NK-92 treated with Interleukin-12 subunit alpha and Interleukin-12 subunit beta, amount 100 ng/mL, for 24 hours (cell line): ENCODE data around the gene TMEM89.
A peak's percentile ranks its signal among the peaks of the same experiment; 100 is the strongest.

Experiments used
- DNase-seq: peaks from one replicate; lab custom pipeline; 2025; lab: John Stamatoyannopoulos, UW

Gene TMEM89

GRCh38 chr3:48641396-48641795 lies 19.8 kb upstream of the TMEM89 start:
- DNase-seq = no peak

GRCh38 chr3:48639944-48640606 lies 18.5 kb upstream of the TMEM89 start:
- DNase-seq = no peak

DNA sequence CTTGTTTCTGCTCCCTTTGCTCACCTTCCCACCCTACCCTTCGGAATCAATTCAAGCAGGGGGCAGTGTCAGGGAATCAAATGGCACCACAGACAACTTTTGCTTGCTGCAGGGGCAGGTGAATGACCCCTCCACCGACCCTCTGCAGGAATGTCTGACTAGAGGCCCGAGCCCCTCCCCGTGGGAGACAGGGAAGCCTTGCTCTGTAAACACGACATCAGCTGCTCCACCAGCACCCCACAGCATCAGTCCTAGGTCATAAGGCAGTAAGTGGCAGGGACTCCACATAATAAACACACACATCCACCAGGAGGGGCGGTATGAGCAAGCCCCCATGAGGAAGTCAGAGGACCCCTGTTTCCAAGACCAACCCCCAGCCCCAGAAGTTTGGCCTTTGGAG lies 15.7 kb upstream of the TMEM89 start:
- DNase-seq = no peak

- no peak for DNase-seq
These were observed 14.6 kb upstream of the TMEM89 start for GRCh38 chr3:48636149-48636655.

DNA sequence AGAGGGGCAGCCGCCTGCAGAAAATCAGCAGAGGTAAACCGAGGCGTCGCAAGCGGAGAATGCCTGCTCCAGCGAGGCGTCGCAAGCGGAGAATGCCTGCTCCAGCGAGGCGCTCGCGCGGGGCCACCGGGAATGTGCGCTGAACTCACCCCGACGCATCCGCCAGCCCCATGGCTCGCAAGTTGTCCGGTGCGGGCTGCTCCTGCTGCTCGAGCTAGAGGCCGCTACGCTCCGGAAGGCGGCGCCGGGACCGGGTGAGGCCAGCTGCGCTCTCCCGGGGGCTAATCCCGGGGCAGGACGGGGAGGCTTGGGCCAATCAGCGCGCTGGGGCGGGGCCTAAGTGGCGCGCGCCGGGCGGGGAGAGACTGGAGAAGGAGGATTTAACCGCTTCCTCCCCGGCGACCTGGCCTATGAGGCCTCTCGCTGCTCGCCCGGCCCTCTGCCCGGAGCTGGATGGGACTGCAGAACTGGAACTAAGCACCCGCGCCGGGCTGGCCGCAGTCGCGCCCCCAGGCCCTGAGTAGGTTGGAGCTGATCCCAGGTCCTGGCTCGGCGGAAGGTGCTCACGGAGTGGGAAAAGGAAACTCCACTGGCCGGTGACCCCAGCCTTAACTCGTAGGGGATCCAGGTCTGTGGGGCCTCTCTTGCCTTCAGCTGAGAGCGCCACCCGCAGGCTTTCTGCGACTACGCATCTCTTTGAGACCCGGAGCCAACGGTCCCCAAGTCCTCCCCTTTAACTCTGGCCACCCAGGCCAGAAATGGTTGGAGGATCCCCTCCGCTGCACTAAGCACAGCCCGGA lies 13.9 kb upstream of the TMEM89 start, which contains the start of gene SLC26A6:
SLC26A6 (minus strand) TSS at position 240 of the 800 bp plus-strand sequence; CDS start at position 172, 68 bp downstream.
- DNase-seq = peak; percentile 84

DNA sequence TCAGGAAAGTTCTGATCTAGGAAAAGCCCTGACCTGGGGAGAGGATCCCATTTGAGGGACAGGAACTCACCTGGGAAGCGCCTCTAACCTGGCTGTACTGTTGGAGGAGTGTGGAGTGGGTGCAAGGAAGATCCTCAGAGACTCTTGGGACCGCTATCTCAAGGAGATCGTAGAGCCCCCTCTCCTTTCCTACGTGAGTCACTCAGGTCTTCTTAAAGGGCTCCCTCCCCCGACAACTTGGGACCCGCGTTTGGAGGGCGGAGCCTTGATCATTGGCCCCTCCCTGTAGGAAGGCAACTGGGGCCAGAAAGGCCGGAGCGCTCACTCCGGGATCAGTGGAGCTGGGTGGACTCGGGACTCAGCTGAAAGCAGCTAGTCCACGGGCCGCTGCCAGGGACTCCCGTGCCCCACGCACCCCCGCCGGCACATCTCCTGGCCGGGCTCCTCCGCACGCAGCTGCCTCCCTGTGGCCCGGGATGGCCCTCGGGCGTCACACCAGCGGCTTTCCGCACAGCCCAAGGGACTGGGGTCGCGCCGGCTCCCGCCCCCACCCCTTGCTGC lies 13.2 kb upstream of the TMEM89 start:
- peak; percentile 16 for DNase-seq

DNA sequence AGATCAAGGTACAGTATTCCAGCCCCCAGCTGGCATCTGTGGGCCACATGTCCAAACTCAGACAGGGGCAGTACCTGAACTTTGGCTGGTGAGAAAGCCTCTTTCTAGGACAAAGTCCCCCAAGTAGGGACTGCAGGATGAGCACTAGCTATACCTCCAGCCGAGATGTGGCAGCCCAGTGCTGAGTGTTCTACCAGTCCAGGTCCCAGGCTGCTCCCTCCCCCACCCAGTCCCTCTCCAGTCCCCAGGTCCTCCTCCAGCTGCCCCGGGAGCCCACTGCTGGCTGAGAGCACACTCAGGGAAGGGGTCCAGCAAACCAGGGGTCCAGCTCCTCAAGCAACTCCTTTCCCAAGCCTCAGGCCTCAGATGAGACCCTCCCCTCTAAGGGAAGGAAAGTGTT lies 12.2 kb upstream of the TMEM89 start:
- no peak for DNase-seq

GRCh38 chr3:48633256-48633655 lies 11.7 kb upstream of the TMEM89 start:
- DNase-seq = no peak

GRCh38 chr3:48631516-48632448 lies 10.2 kb upstream of the TMEM89 start:
- DNase-seq = no peak

DNA sequence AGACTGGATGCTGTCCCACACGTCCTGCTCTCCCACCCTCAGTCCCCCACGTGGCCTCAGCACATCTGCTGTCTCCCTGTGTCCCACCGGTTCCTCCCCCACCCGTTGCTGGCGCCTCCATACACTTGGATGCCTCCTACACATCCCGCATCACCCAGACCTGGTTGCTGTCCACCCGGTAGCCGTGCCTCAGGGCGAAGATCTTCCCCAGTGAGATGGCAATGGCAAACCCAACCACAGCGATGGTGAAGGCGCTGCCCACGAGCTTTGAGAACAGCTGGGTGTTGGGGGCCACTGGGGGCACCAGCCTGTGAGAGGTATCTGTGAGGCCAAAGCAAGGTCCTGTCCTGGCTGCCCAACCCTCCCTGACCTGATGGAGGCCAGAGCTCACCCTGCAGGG lies 9.3 kb upstream of the TMEM89 start:
- no peak for DNase-seq

GRCh38 chr3:48630407-48630806 lies 8.8 kb upstream of the TMEM89 start:
- DNase-seq = no peak

DNA sequence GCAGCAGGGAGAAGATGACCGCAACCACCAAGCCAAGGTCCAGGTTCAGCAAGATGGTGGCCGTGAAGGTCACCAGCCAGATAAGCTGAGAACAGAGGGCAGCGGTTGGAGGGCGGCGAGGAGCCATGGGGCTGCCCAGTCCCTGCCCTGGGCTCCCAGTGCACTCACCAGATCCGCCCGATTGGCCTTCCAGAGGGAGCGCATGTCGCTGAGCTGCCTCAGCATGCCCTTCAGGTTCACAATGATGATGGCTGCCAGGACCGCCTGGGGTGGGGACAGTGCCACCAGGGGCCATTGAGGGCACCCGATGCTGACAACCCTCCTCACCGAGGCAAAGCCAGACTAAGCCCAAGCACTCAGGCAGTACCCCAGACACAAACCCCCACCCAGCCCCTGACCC lies 8.3 kb upstream of the TMEM89 start:
- DNase-seq = no peak

GRCh38 chr3:48628277-48629017 lies 6.9 kb upstream of the TMEM89 start:
- no peak for DNase-seq

DNA sequence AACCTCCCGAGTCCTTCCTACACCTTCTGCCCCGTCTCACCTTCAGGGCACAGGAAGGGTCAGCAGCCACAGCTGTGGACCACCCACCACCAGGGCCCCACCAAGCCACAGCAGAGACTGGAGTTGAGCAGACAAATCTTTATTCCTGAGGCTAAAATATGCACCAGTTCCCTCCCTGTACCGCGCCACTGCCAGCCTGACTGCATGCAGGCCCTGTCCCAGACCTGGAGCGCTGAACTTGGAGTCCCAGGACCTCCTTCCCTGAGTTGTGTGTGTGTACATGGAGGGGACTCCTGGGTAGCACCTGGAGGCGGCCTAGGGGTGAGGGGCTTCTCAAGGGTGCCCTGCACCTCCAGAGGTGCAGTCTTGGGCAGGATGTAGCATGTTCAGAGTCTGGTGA lies 4.0 kb upstream of the TMEM89 start:
- DNase-seq = no peak

DNA sequence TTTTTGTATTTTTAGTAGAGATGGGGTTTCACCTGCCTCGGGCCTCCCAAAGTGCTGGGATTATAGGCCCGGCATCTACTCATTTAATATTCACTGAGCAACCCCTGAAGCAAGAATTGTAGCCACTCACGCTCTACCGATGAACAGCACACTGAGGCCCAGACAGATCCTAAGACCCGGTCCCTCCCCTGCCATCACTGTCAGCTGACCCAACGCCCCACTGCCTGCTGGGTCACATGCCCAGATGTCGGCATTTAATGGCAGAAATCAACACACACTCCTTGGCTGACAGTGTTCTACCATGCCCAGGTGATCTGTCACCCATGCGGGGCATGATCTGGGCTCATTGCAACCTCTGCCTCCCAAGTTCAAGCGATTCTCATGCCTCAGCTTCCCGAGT lies 3.2 kb upstream of the TMEM89 start:
- no peak for DNase-seq

GRCh38 chr3:48623851-48624547 lies 2.4 kb upstream of the TMEM89 start:
- no peak for DNase-seq

- no peak for DNase-seq
These were observed 1.7 kb downstream of the TMEM89 start for GRCh38 chr3:48619541-48620524.

DNA sequence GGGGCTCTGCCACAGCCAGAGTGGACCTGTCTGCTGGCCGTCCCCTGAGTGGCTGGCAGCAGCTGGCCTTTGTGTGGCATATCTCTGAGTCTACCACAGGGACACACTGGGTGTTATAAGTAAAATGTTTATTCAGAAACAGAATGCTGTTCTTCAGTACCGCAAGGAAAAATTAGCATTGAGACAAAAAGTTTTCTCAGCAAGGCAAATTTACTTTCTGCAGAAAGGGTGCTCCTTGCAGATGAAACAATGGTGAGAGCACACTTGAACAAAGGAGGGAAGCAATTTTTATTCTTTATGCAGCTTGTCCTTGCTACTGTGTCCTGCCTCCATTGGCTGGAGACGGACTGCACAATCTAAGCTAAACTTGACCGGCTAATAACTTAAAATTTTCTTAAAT lies 4.0 kb downstream of the TMEM89 start:
- no peak for DNase-seq

- no peak for DNase-seq
These were observed 7.5 kb downstream of the TMEM89 start for GRCh38 chr3:48614044-48614443.
